ENCODE results near the gene KIAA0513. TPM values are rescaled to one million over a fixed set of nuclear protein-coding genes. Genes with fewer than 3 reads are reported as not detected.

KIAA0513 gene
- total and polyA plus RNA-seq, 2 experiments from 2014 or later: 12.8 to 24.6 TPM

- Histone ChIP-seq H3K36me3 (no peaks in the 10 kb centered on the region), H3K27me3 (no peaks in the 10 kb centered on the region), H3K4me3 (no peak overlapping the region), H3K27ac (no peak overlapping the region), H3K9me3 (ENCODE audit: low read depth) (no peaks in the 10 kb centered on the region), H3K4me1 (ENCODE audit: low read depth) (no peaks in the 10 kb centered on the region)
- no peak for TF ChIP-seq CTCF (IDR thresholded peaks at IDR 0.05; ENCODE audit: low read depth, low read length)
- no peak for DNase-seq (ENCODE audit: low read depth in 1 of 2, low spot score in 1 of 2)
These were observed 44.7 kb downstream of the KIAA0513 start for GRCh38 chr16:85072076-85072860.

- Histone ChIP-seq H3K27ac (no peak overlapping the region), H3K9me3 (ENCODE audit: low read depth) (no peaks in the 10 kb centered on the region), H3K36me3 (no peaks in the 10 kb centered on the region), H3K27me3 (no peaks in the 10 kb centered on the region), H3K4me3 (no peak overlapping the region), H3K4me1 (ENCODE audit: low read depth) (no peaks in the 10 kb centered on the region)
- DNase-seq (ENCODE audit: low read depth in 1 of 2, low spot score in 1 of 2): peak in 1 of 2 donors; percentile 78
- no peak for TF ChIP-seq CTCF (IDR thresholded peaks at IDR 0.05; ENCODE audit: low read depth, low read length)
These were observed 45.4 kb downstream of the KIAA0513 start for GRCh38 chr16:85072947-85073346.

- DNase-seq (ENCODE audit: low read depth in 1 of 2, low spot score in 1 of 2): no peak
- Histone ChIP-seq H3K4me3 (no peak overlapping the region), H3K36me3 (no peaks in the 10 kb centered on the region), H3K27ac (no peak overlapping the region), H3K27me3 (no peaks in the 10 kb centered on the region), H3K9me3 (ENCODE audit: low read depth) (no peaks in the 10 kb centered on the region), H3K4me1 (ENCODE audit: low read depth) (no peaks in the 10 kb centered on the region)
- TF ChIP-seq CTCF (IDR thresholded peaks at IDR 0.05; ENCODE audit: low read depth, low read length): no peak
These were observed 46.8 kb downstream of the KIAA0513 start for GRCh38 chr16:85074225-85074914.

GRCh38 chr16:85075236-85075924 is 47.8 kb downstream of the KIAA0513 start:
- Histone ChIP-seq H3K27me3 (no peaks in the 10 kb centered on the region), H3K4me3 (no peak overlapping the region), H3K9me3 (ENCODE audit: low read depth) (no peaks in the 10 kb centered on the region), H3K27ac (no peak overlapping the region), H3K36me3 (no peaks in the 10 kb centered on the region), H3K4me1 (ENCODE audit: low read depth) (no peaks in the 10 kb centered on the region)
- TF ChIP-seq CTCF (IDR thresholded peaks at IDR 0.05; ENCODE audit: low read depth, low read length): no peak
- no peak for DNase-seq (ENCODE audit: low read depth in 1 of 2, low spot score in 1 of 2)

GRCh38 chr16:85077039-85077438 is 49.4 kb downstream of the KIAA0513 start:
- Histone ChIP-seq H3K27me3 (no peaks in the 10 kb centered on the region), H3K9me3 (ENCODE audit: low read depth) (no peaks in the 10 kb centered on the region), H3K27ac (no peak overlapping the region), H3K4me3 (no peak overlapping the region), H3K36me3 (no peaks in the 10 kb centered on the region), H3K4me1 (ENCODE audit: low read depth) (peaks cover 7% of the 10 kb centered on the region)
- no peak for DNase-seq (ENCODE audit: low read depth in 1 of 2, low spot score in 1 of 2)
- no peak for TF ChIP-seq CTCF (IDR thresholded peaks at IDR 0.05; ENCODE audit: low read depth, low read length)

Measured in cardiac muscle cell (in vitro differentiated cells and primary cell).